ENCODE results near the gene TOM1L1.

TOM1L1 gene

DNA sequence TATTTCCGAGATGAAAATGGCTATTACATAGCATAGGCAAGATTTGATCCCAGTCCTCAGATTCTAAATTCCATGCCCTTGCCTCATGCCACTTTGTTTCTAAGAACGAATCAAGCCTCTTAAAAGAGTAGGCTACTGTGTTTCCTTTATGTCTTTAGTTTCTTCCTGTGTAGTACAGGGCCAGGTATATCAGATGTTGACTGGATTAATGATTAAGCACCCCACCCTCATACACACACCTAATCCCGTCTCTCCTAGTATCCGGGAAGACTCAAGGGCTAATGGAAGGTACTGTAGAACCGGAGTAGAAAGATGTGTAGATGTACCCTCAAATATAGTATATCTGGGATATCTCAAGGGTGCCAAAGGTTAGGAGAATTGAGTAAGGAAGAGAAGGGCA lies 6.7 kb downstream of the TOM1L1 start:
- no peak for ATAC-seq
- Mint-ChIP-seq H3K9me3 (no peaks in the 10 kb centered on the region), H3K27me3 (peaks cover 2% of the 10 kb centered on the region), H3K36me3 (ENCODE audit: low read depth) (no peaks in the 10 kb centered on the region), H3K4me3 (no peak overlapping the region), H3K27ac (no peak overlapping the region), H3K4me1 (no peaks in the 10 kb centered on the region)
- no peak for DNase-seq

DNA sequence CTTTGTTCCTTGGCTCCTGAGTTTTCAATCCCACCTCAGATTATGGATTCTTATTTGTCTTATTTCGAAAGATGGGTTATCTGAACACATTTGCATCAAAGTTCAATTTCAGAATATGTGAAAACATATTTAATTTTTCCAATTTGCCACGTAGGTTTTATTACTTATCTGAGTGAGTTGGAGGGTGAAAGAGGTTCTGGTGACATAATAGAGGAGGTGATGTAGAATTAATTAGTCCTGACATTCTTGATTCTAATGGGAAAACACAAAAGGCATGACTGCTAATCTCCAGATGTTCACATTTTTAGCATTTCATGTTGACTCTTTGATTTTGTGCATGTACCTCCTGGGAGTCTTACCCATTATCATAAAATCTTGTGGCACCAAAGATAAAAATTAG lies 9.1 kb downstream of the TOM1L1 start:
- H3K36me3 Mint-ChIP-seq (ENCODE audit: low read depth): no peaks in the 10 kb centered on the region
- H3K27ac Mint-ChIP-seq: no peak overlapping the region
- DNase-seq (no peak), ATAC-seq (no peak)
- H3K4me3 Mint-ChIP-seq: no peak overlapping the region
- peaks cover 2% of the 10 kb centered on the region for H3K27me3 Mint-ChIP-seq
- H3K9me3 Mint-ChIP-seq: no peaks in the 10 kb centered on the region
- H3K4me1 Mint-ChIP-seq: no peaks in the 10 kb centered on the region

GRCh38 chr17:54916721-54917120 lies 16.1 kb downstream of the TOM1L1 start:
- peaks cover 13% of the 10 kb centered on the region for H3K9me3 Mint-ChIP-seq
- no peaks in the 10 kb centered on the region for H3K36me3 Mint-ChIP-seq (ENCODE audit: low read depth)
- no peak overlapping the region for H3K4me3 Mint-ChIP-seq
- DNase-seq: no peak
- H3K27ac Mint-ChIP-seq: no peak overlapping the region
- no peaks in the 10 kb centered on the region for H3K4me1 Mint-ChIP-seq
- no peak for ATAC-seq
- peaks cover 4% of the 10 kb centered on the region for H3K27me3 Mint-ChIP-seq

- no peak overlapping the region for H3K27ac Mint-ChIP-seq
- peaks cover 2% of the 10 kb centered on the region for H3K27me3 Mint-ChIP-seq
- H3K9me3 Mint-ChIP-seq: peaks cover 13% of the 10 kb centered on the region
- no peak for ATAC-seq
- H3K36me3 Mint-ChIP-seq (ENCODE audit: low read depth): no peaks in the 10 kb centered on the region
- H3K4me3 Mint-ChIP-seq: no peak overlapping the region
- no peak for DNase-seq
- no peaks in the 10 kb centered on the region for H3K4me1 Mint-ChIP-seq
These were observed 18.8 kb downstream of the TOM1L1 start for GRCh38 chr17:54919425-54919824.

- Mint-ChIP-seq H3K9me3 (peaks cover 13% of the 10 kb centered on the region), H3K4me1 (no peaks in the 10 kb centered on the region), H3K4me3 (no peak overlapping the region), H3K27me3 (peaks cover 2% of the 10 kb centered on the region), H3K36me3 (ENCODE audit: low read depth) (no peaks in the 10 kb centered on the region), H3K27ac (no peak overlapping the region)
- DNase-seq (no peak), ATAC-seq (no peak)
These were observed 20.2 kb downstream of the TOM1L1 start for GRCh38 chr17:54920819-54921218.

DNA sequence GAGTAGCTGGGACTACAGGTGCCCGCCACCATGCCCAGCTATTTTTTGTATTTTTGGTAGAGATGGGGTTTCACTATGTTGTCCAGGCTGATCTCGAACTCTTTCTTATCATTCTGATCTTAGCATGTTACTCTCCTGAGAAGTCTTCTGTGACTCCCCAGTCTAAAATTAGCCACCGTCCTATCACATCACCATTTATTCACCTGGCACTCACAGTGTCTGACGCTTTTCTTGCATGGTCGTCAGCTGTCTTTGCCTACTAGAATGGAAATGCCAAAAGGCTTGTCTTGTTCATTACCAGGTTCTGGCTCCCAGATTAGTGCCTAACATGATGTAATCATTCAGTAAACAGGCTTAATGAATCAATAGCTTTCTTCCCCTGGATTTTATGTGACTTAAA lies 23.8 kb downstream of the TOM1L1 start:
- Mint-ChIP-seq H3K27ac (no peak overlapping the region), H3K27me3 (no peaks in the 10 kb centered on the region), H3K36me3 (ENCODE audit: low read depth) (no peaks in the 10 kb centered on the region), H3K4me1 (no peaks in the 10 kb centered on the region), H3K4me3 (no peak overlapping the region), H3K9me3 (no peaks in the 10 kb centered on the region)
- DNase-seq: no peak
- no peak for ATAC-seq

DNA sequence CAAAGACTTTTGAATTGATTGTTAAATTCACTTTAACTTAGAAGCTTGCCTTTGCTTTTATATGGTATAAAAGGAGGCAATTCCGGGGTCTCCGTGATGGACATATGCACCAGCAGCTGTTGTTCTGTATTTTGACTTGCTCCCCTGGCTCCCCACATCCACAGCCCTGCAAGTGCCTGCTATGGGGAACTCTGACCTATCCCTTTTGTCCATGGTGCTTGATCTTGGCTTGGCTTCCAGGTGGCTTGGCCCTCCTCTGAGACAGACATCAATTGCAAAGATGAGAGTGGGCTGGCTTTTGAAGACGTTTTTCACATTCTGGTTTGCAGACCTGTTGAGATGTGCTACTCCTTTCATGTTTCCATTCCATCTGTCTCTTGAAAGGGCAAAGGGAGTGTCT lies 26.9 kb downstream of the TOM1L1 start:
- H3K4me3 Mint-ChIP-seq: no peak overlapping the region
- H3K9me3 Mint-ChIP-seq: no peaks in the 10 kb centered on the region
- no peaks in the 10 kb centered on the region for H3K36me3 Mint-ChIP-seq (ENCODE audit: low read depth)
- DNase-seq (no peak), ATAC-seq (no peak)
- H3K4me1 Mint-ChIP-seq: no peaks in the 10 kb centered on the region
- H3K27me3 Mint-ChIP-seq: no peaks in the 10 kb centered on the region
- H3K27ac Mint-ChIP-seq: no peak overlapping the region

- no peaks in the 10 kb centered on the region for H3K27me3 Mint-ChIP-seq
- no peaks in the 10 kb centered on the region for H3K4me1 Mint-ChIP-seq
- H3K27ac Mint-ChIP-seq: no peak overlapping the region
- ATAC-seq (no peak), DNase-seq (no peak)
- no peak overlapping the region for H3K4me3 Mint-ChIP-seq
- no peaks in the 10 kb centered on the region for H3K36me3 Mint-ChIP-seq (ENCODE audit: low read depth)
- H3K9me3 Mint-ChIP-seq: no peaks in the 10 kb centered on the region
These were observed 32.1 kb downstream of the TOM1L1 start for GRCh38 chr17:54932711-54933110.

DNA sequence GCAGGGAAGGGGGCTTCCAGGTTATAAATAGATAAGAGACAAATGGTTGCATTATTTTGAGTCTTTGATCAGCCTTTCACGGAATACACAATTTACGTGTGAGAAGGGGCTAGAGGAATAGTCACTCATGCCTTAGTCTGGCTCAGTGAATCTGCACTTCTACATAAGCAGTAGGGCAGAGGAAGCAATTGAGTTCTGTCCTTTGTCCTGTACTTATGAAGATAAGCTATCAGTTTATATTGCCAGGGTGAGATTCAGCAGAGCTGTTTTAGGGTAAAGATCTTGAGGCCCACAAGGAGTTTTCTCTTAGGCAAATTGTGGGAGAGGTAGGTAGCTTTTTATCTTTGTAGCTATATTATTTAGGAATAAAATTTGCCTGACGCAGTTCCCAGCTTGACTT lies 33.3 kb downstream of the TOM1L1 start:
- Mint-ChIP-seq H3K9me3 (no peaks in the 10 kb centered on the region), H3K36me3 (ENCODE audit: low read depth) (no peaks in the 10 kb centered on the region), H3K4me3 (no peak overlapping the region), H3K27me3 (no peaks in the 10 kb centered on the region), H3K27ac (no peak overlapping the region), H3K4me1 (no peaks in the 10 kb centered on the region)
- no peak for ATAC-seq
- DNase-seq: no peak

DNA sequence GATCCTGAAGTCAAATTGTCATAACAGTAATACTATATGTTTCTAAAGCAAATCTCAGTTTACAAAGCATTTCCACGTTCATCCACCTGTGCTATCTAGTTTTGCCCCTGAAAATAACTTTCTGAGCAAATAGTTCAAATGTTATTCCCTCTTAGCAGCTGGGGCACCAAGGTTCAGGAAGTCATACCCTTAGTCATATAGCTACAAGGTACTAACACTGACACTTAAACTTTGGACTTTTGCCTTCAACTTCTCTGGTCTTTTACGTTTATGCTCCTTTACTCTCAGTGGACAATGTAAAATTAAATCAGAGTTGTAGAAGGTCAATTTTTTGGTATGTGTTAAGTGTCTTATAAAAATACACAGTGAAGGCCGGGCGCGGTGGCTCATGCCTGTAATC lies 34.8 kb downstream of the TOM1L1 start:
- Mint-ChIP-seq H3K27ac (no peak overlapping the region), H3K9me3 (no peaks in the 10 kb centered on the region), H3K36me3 (ENCODE audit: low read depth) (no peaks in the 10 kb centered on the region), H3K27me3 (no peaks in the 10 kb centered on the region), H3K4me1 (no peaks in the 10 kb centered on the region), H3K4me3 (no peak overlapping the region)
- ATAC-seq (no peak), DNase-seq (no peak)

GRCh38 chr17:54937018-54937417 lies 36.4 kb downstream of the TOM1L1 start:
- no peaks in the 10 kb centered on the region for H3K4me1 Mint-ChIP-seq
- no peaks in the 10 kb centered on the region for H3K36me3 Mint-ChIP-seq (ENCODE audit: low read depth)
- no peak for ATAC-seq

GRCh38 chr17:54937426-54937825 lies 36.8 kb downstream of the TOM1L1 start:
- no peak for DNase-seq
- Mint-ChIP-seq H3K27ac (no peak overlapping the region), H3K36me3 (ENCODE audit: low read depth) (no peaks in the 10 kb centered on the region), H3K9me3 (no peaks in the 10 kb centered on the region), H3K4me1 (no peaks in the 10 kb centered on the region), H3K27me3 (no peaks in the 10 kb centered on the region), H3K4me3 (no peak overlapping the region)
- no peak for ATAC-seq

More at GRCh38 chr17:54937018-54937417, 36.4 kb downstream of the TOM1L1 start:
- Mint-ChIP-seq H3K27ac (no peak overlapping the region), H3K27me3 (no peaks in the 10 kb centered on the region), H3K4me3 (no peak overlapping the region), H3K9me3 (no peaks in the 10 kb centered on the region)
- DNase-seq: no peak

- Mint-ChIP-seq H3K4me1 (peaks cover 11% of the 10 kb centered on the region), H3K36me3 (ENCODE audit: low read depth) (no peaks in the 10 kb centered on the region), H3K9me3 (no peaks in the 10 kb centered on the region), H3K27me3 (peaks cover 5% of the 10 kb centered on the region), H3K4me3 (no peak overlapping the region), H3K27ac (no peak overlapping the region)
- DNase-seq (no peak), ATAC-seq (no peak)
These were observed 40.6 kb downstream of the TOM1L1 start for GRCh38 chr17:54941285-54941684.

- DNase-seq (no peak), ATAC-seq (no peak)
- peaks cover 17% of the 10 kb centered on the region for H3K4me1 Mint-ChIP-seq
- H3K4me3 Mint-ChIP-seq: no peak overlapping the region
- H3K27me3 Mint-ChIP-seq: peaks cover 8% of the 10 kb centered on the region
- no peaks in the 10 kb centered on the region for H3K36me3 Mint-ChIP-seq (ENCODE audit: low read depth)
- H3K27ac Mint-ChIP-seq: no peak overlapping the region
- H3K9me3 Mint-ChIP-seq: no peaks in the 10 kb centered on the region
These were observed 44.1 kb downstream of the TOM1L1 start for GRCh38 chr17:54944796-54945195.

DNA sequence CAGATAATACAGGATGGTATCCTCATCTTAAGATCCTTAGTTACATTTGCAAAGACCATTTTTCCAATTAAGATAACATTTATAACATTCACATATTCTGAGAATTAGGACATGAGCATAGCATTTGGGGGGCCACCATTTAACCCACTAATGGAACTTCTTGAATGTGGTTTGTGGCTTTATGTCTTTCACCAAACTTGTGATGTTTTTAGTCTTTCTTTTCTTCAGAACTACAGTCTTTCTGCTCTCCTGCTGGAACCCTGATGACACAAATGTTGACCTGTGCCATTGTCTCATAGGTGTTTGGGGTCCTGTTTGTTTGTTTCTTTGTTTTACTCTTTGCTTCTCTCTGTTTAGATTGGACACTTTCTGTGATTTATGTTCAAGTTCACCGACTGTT lies 44.6 kb downstream of the TOM1L1 start:
- no peaks in the 10 kb centered on the region for H3K9me3 Mint-ChIP-seq
- no peaks in the 10 kb centered on the region for H3K36me3 Mint-ChIP-seq (ENCODE audit: low read depth)
- peaks cover 8% of the 10 kb centered on the region for H3K27me3 Mint-ChIP-seq
- H3K27ac Mint-ChIP-seq: no peak overlapping the region
- H3K4me1 Mint-ChIP-seq: peaks cover 17% of the 10 kb centered on the region
- DNase-seq (no peak), ATAC-seq (no peak)
- H3K4me3 Mint-ChIP-seq: no peak overlapping the region

GRCh38 chr17:54945671-54946070 lies 45.0 kb downstream of the TOM1L1 start:
- no peak overlapping the region for H3K4me3 Mint-ChIP-seq
- no peak for DNase-seq
- H3K9me3 Mint-ChIP-seq: no peaks in the 10 kb centered on the region

More at GRCh38 chr17:54945671-54946070, 45.0 kb downstream of the TOM1L1 start:
- no peaks in the 10 kb centered on the region for H3K36me3 Mint-ChIP-seq (ENCODE audit: low read depth)
- peaks cover 17% of the 10 kb centered on the region for H3K4me1 Mint-ChIP-seq
- no peak overlapping the region for H3K27ac Mint-ChIP-seq
- ATAC-seq: no peak
- H3K27me3 Mint-ChIP-seq: peaks cover 8% of the 10 kb centered on the region

Data from activated naive CD8-positive, alpha-beta T cell treated with anti-CD3 and anti-CD28 coated beads, Interleukin-2, amount 50 U/mL, for 24 hours (primary cell).